Islet precursor cell (in vitro differentiated cells): ENCODE measurements around the gene KMT2E.

Source experiments
- DNase-seq: peaks from one replicate; pipeline ENCODE4 v3.0.0-alpha.2; 2018

Gene KMT2E

DNA sequence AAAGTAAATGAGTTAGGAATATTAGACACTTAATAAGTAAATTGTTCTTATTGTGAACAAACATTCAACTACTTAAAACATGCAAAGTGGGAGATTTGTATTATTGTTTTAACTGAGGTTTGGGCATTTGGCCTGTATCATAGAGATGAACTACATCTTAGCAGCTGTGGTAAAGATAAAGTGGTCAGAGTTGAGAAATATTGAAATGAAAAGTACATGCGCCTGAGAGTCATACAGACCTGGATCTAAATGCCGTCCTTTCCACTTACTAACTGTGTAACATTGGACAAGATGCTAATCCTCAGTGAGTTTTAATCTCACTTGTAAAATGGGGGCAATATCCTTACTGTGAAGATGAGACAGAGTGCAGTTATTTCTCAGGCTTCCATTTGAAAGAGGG lies 74.5 kb downstream of the KMT2E start:
- DNase-seq = no peak

DNA sequence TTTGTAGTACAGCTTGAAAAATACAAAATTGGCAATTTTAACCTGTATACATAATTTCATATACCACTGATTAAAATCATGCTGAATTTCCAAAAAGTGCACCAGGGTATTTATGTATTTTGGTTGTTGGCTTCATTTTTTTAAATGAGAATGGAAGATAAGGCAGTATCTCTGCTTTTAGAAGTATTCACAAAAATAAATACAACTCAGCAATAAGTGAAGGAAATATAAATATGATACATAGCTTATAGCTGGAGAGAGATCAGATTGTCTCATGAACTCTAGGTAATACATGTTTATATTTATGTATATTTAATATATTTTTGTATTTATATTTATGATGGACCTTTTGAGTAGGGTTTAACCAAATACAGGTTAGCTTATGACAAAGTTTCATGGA lies 81.0 kb downstream of the KMT2E start:
- DNase-seq = no peak

DNA sequence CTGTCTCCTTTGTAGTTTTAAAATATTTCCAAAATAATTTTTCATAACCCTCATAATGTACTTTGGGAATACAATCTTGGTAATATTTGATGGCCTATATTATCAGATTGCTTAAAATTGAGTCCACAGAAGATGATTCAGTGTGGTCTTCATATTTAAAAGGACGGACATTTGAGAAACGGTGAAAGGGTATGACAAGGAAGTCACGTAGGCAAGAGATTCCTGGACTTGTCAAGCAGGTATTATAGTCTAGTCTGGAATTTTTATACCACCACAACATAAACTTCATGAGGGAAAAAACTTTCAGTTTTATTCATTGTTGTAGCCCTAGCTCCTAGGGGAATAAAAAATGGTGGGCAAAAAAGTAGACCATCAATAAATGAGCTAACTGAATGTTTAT lies 82.3 kb downstream of the KMT2E start:
- DNase-seq = no peak

DNA sequence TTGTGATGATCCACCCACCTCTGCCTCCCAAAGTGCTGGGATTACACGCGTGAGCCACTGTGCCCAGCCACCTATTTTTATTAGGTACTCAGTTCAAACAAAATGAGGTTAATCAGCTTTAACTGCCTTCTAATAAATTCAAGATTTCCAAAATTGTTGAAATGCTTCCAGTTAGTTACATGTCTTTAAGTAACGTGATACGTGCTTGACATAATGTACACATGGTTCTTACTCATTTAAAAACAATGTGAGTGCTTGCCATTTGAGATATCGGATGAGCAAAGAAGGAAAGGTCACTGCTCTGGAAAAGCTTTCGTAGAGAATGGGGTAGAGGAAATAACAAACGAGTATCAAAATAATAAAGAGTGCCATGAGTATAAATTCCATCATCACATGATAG lies 83.6 kb downstream of the KMT2E start:
- DNase-seq = no peak

DNA sequence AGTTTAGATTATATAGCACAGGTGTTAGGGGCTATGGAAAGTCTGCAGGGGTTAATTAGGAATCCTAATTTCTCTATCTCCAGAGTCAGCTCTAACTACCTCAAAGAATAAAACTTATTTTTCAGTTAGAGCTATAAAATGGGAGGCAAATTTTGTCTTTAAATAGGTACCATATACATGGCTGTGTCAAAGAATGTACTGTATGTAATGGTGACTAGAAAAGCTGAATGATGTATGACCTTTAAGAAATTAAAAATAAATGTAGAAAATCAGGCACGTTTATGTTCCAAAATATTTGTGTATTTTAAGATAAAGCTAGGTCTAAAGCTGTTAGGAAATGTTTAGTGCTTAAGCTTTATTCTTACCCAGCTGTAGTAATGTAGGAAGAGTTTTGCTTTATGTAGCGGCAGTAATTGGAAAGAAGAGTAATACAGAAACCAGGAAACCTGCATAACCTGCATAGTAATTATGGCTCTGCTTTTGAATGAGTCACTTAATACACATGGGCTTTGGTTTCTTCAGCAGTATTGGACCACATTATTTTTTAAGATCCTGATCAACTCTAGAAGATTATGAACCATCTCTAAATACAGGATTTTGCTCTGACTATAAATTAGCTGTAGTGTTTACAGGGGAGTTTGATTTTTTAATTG lies 85.0 kb downstream of the KMT2E start:
- no peak for DNase-seq

DNA sequence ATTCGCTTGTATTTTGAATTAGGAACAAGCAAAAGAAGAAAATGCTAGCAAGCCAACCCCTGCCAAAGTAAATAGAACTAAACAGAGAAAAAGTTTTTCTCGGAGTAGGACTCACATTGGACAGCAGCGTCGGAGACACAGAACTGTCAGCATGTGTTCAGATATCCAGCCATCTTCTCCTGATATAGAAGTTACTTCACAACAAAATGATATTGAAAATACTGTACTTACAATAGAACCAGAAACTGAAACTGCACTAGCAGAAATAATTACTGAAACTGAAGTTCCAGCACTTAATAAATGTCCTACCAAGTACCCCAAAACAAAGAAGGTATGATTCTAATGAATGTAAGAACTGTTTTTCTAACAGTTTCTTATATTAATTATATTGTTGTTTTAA lies 87.9 kb downstream of the KMT2E start:
- DNase-seq = no peak

DNA sequence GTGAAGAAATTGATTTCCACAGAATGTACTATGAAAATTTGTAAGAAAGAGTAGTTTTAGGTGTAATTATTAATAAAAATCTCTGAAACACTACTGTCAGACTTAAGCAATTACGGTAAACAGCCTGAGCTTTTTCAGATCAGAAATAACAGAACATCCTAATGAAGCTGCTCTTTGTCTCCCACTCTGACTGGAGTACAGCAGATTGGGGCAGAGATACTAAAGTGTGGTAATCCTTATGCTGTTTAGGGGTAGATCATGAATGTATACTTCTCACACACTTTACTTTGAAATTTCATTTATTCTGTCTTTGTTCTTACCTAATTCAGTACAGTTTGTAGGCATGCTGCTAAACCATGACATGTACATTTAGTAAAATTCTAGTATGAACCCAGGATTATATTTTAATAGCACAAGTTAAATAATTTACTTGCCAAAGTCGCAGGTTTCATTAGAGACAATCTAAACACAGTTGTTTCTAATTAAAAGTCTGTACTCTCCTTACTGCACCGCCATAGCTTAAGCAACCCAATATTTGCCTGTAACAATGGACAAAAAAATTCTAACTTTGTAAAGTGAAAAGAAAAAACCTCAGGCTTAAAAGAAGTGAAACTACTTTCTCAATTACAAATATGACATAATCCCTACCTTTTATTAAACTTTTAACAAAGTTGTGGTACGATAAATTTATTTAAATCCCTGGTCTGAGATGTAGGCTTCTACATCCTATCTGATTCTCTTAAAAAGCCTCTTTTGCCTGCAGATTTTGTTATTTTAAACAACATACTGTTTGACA lies 88.8 kb downstream of the KMT2E start:
- no peak for DNase-seq

DNA sequence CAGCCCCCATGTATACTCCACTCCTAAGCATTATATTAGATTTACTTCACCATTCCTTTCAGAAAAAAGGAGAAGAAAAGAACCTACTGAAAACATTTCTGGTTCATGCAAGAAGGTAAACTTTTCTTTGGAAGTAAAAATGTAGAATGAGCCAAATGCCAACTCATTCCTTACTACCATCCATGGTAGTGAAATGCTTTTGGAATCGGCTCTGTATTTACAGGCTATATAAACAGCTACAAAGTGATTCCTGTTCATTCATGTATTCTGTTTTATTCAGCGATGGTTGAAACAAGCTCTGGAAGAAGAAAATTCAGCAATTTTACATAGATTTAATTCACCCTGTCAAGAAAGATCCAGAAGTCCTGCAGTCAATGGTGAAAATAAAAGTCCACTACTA lies 91.6 kb downstream of the KMT2E start:
- no peak for DNase-seq

DNA sequence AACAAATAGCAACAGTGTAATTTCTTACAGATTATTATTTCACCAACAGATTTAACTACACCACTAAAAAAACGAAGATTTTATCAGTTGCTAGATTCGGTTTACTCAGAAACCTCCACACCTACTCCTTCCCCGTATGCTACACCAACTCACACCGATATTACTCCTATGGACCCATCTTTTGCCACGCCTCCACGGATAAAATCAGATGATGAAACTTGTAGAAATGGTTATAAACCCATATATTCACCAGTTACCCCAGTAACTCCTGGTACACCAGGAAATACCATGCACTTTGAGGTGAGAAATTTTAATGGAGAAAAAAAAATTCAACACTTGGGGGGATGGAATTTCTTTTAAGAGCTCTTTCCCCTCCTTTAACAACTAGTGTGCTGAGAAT lies 92.5 kb downstream of the KMT2E start:
- DNase-seq = no peak

DNA sequence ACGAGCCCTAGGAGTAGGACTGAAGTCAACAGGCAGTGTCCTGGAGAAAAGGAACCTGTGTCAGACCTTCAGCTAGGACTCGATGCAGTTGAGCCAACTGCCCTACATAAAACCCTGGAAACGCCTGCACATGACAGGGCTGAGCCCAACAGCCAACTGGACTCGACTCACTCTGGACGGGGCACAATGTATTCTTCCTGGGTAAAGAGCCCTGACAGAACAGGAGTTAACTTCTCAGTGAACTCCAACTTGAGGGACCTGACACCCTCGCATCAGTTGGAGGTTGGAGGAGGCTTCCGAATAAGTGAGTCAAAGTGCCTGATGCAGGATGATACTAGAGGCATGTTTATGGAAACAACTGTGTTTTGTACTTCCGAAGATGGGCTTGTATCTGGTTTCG lies 93.5 kb downstream of the KMT2E start:
- no peak for DNase-seq

DNA sequence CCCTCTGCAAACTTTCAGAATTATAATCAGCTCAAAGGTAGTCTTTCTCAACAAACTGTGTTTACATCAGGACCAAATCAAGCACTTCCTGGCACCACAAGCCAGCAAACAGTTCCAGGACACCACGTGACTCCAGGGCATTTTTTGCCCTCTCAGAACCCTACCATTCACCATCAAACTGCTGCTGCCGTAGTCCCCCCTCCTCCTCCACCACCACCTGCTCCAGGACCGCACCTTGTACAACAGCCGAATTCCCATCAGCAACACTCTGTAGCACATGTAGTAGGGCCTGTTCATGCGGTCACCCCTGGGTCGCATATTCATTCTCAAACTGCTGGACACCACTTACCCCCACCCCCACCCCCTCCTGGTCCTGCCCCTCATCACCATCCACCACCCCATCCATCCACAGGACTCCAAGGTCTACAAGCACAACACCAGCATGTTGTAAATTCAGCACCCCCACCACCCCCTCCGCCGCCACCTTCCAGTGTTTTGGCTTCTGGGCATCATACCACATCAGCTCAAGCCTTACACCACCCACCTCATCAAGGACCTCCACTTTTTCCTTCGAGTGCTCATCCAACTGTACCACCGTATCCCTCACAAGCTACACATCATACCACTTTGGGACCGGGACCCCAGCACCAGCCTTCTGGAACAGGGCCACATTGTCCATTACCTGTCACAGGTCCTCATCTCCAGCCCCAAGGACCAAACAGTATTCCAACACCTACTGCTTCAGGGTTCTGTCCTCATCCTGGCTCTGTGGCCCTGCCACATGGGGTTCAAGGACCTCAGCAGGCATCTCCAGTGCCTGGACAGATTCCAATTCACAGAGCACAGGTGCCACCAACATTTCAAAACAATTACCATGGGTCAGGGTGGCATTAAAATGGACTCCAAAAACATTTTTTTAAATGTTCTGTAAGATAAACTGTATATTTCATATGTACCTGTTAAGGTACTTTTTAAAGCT lies 98.7 kb downstream of the KMT2E start:
- DNase-seq = no peak

DNA sequence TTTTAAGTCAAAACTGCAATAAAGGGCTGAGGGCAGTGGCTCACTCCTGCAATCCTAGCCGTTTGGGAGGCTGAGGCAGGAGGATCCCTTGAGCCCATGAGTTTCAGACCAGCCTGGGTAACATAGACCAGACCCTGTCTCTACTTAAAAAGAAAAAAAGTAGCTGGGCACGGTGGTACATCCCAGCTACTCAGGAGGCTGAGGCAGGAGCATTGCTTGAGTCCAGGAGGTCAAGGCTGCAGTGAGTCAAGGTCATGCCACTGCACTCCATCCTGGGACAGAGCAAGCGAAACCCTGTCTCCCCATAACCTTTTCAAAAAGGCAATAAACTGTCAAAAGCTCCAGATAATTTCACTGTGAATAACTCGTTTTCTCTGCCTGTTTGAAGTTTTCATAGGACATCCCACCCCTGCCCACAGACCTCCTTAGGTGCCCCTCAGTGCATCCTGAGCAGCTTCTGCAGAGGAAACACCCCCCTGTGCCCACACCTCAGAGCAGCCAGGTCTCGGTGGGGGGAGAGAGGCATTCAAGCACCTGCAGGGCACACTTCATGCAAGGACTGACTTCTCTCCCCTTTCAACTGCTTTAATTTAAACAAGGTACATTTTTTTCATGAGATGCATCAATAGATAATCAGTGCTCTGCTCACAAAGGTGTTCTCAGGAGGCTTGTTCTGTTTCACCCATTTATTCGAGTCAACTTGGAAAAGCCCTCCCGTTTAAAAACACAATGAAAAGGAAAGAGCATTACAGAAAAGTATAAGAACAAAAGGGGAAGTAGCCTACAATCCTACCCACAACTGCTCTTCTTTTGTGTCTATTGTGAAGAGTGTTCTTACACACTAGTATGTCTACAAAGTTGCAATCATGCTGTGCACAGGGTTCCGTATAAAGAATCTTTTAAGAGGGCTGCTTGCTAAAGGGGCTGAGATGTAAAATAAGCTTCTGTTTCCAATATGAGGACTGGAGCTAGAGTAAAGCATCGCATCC lies 104.9 kb downstream of the KMT2E start:
- DNase-seq = peak; percentile 43

DNA sequence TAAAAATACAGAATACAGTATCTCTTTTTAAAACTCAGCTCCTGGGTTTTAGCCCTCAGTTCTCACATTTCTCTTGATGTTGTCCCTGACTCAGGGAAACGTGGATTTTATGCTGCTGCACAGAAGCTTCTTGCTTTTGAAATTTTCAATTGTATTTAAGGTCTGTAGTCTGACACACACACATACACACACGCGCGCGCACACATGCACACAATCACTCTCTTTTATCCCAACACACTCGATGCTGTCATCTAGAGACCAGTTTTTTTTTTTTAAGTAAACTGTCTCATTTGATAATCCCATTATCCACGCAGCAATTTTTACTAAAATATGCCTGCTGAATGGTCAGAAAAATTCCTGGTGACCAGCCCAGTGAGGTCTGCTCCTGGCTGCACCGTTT lies 108.6 kb downstream of the KMT2E start:
- no peak for DNase-seq

DNA sequence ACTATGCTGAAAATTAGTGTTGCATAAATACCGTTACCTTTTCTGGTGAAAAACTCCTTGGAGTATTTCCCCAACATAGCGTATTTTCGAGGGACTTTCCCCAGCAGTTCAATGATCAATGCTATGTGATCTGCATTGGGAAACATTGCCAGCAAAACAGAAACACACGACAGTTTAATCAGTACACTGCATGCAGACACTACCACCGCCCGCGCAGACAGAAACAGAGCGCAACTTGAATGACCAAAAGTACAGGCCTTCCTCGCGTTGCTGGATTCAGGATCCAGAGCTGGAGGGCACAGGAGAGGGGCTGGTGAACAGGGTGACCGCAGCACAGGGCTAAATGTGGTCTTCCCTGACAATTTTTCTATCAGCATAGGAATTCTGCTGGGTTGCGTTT lies 111.7 kb downstream of the KMT2E start:
- no peak for DNase-seq

DNA sequence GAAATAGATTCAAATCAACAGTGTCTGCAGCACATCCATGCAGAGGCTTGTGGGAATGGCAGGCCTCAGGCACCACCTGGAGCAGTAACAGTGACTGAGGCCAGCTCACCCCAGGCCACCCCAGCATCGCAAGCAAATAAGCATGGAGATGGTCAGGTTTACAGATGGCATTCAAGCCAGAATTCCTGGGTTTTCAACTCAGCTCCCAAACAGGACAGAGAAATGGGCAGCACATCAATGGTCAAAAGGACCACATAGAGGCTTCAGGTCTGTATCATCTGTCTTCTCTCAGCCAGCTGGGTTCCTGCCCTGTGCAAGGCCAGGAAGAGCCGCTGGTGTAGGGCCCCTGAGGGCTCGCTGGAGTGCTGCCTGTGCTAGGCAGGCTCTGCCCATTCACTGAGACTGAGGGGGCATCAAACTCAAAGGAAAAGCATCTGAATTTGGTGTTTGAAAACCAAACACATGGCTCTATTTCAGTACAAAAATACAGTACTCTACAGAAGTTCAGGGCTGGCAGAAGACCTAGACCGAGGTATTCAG lies 112.5 kb downstream of the KMT2E start:
- DNase-seq = no peak

DNA sequence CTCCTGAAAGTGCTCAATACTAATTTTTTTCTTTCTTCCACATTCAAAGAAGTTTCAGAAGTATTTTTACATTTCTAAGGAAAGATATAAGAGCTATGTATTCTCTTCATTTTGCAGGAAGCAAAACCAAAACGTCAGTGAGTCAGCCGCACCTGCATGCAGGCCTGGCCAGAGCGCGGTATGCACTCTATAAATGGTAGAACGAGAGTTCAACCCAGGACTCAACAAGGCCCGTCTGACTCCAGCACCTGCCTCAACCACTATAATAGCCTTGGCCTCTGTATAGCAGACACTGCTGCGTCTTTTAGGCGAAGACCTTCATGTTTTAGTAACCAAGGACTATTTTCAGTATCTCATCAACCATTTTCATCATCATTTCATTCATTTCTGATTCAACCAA lies 113.2 kb downstream of the KMT2E start:
- no peak for DNase-seq

DNA sequence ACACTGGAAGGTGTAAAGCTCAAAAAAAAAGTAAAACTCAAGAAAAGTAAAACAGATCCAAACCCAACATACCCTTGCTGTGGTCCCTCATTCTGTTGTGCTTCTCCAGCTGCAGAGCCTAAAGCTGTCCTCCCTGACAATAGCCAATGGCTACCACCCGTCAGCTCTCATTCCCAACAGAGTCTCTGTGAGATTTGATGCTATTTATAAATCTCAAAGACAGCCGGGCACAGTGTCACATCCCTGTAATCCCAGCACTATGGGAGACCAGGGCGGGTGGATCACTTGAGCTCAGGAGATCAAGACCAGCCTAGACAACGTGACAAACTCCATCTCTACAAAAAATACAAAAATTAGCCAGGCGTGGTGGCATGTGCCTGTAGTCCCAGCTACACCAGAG lies 116.0 kb downstream of the KMT2E start:
- DNase-seq = no peak

DNA sequence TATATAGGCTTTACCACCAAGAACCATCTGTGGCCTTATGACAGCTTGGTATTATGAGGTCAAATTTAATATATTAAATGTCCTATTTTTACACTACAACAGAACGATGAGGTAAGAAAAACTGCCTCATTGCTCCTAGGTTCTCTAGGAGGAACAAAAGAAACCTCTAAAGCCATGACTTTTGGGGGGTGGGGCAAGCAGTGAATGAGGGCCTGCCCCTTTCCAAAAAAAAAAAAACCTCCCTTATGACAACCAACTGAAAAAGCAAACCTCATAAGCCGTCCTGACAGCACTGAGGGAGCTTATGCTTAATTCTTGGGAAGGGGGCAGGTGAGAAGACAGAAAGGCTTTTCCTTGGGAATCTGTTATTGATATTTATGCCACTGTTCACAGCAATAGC lies 116.6 kb downstream of the KMT2E start:
- DNase-seq = no peak

DNA sequence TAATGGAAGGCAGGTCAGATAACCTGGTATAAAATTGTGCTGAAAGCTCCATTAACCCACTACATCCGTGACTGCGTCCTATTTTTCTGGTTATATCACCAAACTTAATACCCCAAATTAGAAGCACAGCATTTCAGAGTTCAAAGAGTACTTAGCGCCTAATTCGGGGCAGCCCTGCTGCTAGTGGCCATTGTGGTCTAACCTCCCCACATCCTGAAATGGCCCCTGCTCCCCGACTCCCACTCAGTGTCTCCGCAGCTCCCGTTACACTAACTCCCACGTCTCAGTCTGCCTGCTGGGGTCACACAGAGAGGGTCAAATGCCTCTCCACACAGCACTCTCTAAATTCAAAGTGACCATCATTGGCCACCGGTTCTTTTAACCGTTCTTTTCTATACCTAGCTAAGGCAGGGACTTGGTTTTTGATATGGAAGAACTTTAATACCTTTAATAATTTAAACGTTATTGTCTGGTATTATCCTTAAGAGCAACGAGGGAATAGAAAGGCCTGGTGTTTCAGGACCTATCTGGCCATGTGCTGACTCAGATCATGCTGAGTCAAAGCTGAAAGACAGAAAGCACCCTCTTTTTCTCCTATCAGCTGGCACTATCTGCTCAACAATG lies 117.1 kb downstream of the KMT2E start:
- no peak for DNase-seq

DNA sequence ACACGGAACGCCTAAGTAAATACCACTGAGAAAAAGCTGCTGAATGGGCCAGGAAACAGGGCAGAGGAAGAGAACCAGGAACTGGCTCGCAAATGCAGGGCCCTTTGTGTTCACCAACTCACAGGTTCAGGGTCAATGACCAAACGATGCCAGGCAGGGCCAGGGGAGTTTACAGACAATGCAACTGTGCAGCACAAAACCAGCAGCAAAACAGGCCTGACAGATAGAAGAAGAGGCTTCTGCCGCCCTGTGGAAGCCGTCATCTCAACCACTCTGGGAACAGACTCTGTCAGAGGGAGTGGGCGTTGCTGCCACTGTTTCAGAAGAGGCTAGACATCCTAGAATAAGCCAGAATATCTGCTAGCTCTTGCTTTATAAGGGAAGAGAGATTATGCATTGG lies 117.9 kb downstream of the KMT2E start:
- no peak for DNase-seq

DNA sequence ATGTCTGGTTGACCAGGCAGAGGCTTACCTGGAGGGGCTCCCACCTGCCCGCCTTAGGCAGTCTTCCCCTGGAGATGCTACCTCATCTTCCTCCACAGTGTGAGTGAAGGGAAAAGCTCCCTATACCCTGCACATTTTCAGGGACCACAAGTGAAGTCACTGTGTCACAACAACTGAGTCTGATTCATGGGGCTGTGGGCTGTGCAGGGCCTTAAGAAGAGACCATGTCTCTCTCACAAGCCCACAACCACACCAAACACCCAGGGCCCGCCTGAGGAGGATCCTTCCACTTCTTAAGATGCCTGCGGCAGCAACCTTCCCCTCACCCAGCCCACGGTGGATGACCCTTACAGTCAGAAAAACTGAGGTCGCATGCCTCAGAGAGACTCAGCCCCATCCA lies 118.3 kb downstream of the KMT2E start:
- DNase-seq = no peak

DNA sequence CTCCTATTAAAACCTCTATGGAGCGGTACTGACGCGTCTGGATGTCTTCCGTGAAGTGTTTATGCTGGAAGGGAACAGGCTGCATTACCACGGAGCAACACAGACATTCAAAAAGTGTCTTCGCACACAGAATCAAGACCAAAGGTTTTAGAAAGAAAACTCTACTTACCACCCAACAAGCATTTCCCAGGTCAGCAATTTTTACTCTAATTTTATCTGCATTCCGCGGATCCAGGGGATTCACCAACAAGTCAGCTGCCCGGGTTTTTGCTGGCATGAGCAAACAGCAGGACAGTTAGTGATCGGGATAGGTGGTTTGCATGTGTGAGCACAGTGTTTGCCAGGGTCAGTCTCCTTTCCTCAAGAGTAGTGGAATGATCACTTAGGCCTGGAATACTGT lies 118.8 kb downstream of the KMT2E start:
- DNase-seq = no peak
